Gastrocnemius medialis (tissue), 4 donors: ENCODE data around the gene TP53I13.

Source experiments
- POLR2A ChIP-seq, 2 donors: fragments of 450-650 bp; IDR thresholded peaks; one replicate each; pipeline ENCODE4 v1.6.1; 2017; ENCODE audit warnings: antibody characterized with exemption in 2 of 2, mild to moderate bottlenecking in 2 of 2, moderate library complexity in 2 of 2
- TF ChIP-seq, protein P1 (sequence below), 5 experiments: fragments of 450-650 bp in 3 of 5; fragments of 200-600 bp in 2 of 5; sonication (generic) in 2 of 5; IDR thresholded peaks in 4 of 5; conservative IDR thresholded peaks in 1 of 5; 1 replicate in 4 of 5; 2 replicates in 1 of 5; pipeline ENCODE4 v1.5.1; 2016 to 2019; ENCODE audit warnings: antibody characterized with exemption in 5 of 5, mild to moderate bottlenecking in 3 of 5, moderate library complexity in 3 of 5

DNA sequence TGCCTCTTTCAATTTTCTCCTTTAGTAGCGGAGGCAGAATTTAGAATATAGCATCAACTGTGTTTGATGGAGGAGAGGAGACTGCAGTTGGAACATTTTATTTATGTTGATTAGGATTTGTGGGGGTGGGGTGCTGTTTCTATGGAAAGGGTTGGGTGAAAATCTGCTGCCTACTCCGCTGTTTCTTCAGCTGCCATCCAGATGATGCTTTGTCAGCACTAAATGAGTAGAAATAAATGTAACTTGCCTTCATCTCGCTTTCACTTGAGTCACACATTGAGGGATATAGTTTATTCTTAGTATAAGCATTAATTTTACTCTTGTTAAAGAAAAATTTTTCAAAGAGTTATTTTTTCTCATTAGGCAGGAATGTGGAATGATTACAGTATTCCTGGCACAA is 43.8 kb upstream of the TP53I13 start:
- no peak for TF ChIP-seq POLR2A (IDR thresholded peaks at IDR 0.05)
- TF ChIP-seq, protein P1, sequence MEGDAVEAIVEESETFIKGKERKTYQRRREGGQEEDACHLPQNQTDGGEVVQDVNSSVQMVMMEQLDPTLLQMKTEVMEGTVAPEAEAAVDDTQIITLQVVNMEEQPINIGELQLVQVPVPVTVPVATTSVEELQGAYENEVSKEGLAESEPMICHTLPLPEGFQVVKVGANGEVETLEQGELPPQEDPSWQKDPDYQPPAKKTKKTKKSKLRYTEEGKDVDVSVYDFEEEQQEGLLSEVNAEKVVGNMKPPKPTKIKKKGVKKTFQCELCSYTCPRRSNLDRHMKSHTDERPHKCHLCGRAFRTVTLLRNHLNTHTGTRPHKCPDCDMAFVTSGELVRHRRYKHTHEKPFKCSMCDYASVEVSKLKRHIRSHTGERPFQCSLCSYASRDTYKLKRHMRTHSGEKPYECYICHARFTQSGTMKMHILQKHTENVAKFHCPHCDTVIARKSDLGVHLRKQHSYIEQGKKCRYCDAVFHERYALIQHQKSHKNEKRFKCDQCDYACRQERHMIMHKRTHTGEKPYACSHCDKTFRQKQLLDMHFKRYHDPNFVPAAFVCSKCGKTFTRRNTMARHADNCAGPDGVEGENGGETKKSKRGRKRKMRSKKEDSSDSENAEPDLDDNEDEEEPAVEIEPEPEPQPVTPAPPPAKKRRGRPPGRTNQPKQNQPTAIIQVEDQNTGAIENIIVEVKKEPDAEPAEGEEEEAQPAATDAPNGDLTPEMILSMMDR (IDR thresholded peaks at IDR 0.05 in 4 of 5, conservative IDR thresholded peaks at IDR 0.05 in 1 of 5) = no peak
